GM12891 (cell line): ENCODE results near the gene ZNF385D.

Experiments
- POLR2A ChIP-seq: IDR thresholded peaks from 2 replicates; pipeline ENCODE4 v1.6.1; 2011; ENCODE audit warnings: low read depth, low read length, control low read depth
- POLR2AphosphoS5 ChIP-seq: IDR thresholded peaks from 2 replicates; pipeline ENCODE4 v1.6.1; 2011; ENCODE audit warnings: low read depth, low read length, control low read depth

DNA sequence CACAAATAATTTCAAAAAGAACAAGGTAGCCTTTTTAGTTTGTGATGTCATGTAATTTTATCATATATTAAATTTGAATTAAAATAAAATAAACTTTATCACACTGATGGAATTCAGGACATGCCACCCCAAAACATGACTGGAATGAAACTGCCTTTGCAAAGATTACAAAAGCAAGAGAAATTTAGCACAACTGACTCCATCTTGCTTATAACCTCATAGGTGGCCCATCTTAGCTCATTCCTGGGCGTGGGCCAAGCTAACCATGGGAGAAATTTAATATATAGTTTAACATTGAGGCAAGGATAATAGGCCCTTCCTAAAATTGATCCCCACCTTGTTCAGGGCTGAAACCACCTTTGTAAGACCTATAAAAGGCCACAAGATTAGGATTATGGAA, 235.6 kb downstream of the ZNF385D start:
- TF ChIP-seq POLR2AphosphoS5 (no peak), POLR2A (no peak)
